VCaP (cell line): Measurements from ENCODE around the gene FMNL2.

ENCODE experiments used
- H3K27ac ChIP-seq: fragments of 450-650 bp; 2 replicates; pipeline ENCODE4 v1.5.1; 2017
- CTCF ChIP-seq: fragments of 450-650 bp; conservative IDR thresholded peaks from 2 replicates; pipeline ENCODE4 v1.5.1; 2017; ENCODE audit warnings: mild to moderate bottlenecking, moderate library complexity

Gene FMNL2

GRCh38 chr2:152452256-152452973, 117.4 kb downstream of the FMNL2 start:
- no peak overlapping the region for H3K27ac ChIP-seq
- TF ChIP-seq CTCF, result no peak

DNA sequence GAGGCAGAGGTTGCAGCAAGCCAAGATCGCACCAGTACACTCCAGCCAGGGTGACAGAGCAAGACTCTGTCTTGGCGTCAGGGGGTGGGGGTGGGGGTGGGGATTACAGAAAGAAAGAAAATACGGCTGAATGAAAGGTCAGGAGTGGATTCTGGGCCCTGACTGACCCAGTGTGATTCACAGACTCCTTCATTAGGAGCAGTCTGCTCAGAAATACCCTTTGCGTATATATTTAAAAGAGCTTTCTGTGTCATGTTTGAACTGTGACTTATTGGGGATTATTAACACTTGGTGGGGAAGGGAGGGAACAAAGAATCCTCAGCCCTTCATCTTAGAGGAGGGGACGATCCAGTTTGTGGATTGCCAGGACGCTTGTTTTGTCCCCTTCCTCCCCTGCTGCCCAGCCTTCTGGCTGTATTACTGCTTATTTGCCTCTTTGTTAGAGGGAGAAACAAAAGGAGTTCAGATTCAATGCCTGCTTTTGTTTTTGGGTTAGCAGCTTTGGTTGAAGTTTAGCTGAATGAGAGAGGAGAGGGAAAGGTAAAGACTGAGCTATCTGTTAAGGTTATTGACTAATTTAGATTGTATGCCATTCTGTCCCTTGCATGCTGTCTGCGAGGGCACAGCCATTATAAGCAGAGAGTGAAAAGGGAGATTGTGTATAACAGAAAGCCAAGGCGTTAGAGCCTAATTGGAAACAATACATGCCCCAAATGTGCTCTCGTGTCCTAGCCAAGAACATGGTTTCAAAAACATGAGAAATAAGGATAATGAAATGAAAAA, 118.3 kb downstream of the FMNL2 start:
- TF ChIP-seq CTCF, result no peak
- H3K27ac ChIP-seq, result no peak overlapping the region

GRCh38 chr2:152454371-152454770, 119.4 kb downstream of the FMNL2 start:
- no peak overlapping the region for H3K27ac ChIP-seq
- no peak for TF ChIP-seq CTCF

DNA sequence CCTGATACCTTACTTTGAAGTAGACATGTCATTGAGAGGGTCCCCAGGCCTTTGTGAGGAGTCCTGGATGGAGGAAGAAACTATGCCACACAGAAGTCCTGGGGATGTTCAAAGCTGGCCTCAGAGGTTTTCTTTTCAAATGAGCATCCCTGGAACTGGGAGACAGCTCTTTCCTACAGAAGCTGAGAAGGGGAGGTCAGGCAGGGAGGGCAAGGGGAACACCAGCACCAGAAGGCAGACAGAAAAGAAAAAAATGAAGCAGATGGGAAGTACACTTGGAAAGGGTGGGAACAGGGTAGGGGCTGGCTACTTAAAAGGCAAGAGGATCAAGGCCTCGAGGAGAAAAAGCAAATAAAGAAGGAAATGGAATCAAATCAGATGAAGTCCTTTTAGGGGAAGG, 120.0 kb downstream of the FMNL2 start:
- no peak overlapping the region for H3K27ac ChIP-seq
- TF ChIP-seq CTCF, result no peak

- H3K27ac ChIP-seq, result no peak overlapping the region
- TF ChIP-seq CTCF, result no peak
These were observed 120.8 kb downstream of the FMNL2 start for GRCh38 chr2:152455738-152456137.

- no peak for TF ChIP-seq CTCF
- H3K27ac ChIP-seq, result no peak overlapping the region
These were observed 121.3 kb downstream of the FMNL2 start for GRCh38 chr2:152456262-152456661.

GRCh38 chr2:152458441-152458940, 123.5 kb downstream of the FMNL2 start:
- no peak for TF ChIP-seq CTCF
- no peak overlapping the region for H3K27ac ChIP-seq
